ENCODE measurements around the gene CPA2.

CPA2 gene

DNA sequence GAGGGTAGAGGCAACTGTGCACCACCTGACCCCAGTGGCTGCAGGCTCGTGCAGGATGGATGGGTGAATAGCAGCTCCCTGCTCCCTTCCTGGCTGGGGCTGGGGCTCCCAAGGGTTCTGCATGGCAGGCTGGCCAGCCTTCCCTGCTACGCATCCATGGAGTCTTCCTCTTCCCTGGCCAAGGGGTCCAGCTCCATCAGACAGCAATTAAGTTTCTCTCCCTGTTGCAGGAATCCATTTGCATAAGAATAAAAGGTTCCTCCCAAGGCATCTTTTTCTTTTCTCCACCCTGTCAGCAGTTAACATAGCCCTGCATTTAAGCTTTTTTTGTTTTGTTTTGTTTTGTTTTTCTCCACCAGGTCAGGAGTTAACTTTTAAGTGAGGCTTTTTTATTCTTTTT lies 10.0 kb upstream of the CPA2 start:
- no peak for DNase-seq

DNA sequence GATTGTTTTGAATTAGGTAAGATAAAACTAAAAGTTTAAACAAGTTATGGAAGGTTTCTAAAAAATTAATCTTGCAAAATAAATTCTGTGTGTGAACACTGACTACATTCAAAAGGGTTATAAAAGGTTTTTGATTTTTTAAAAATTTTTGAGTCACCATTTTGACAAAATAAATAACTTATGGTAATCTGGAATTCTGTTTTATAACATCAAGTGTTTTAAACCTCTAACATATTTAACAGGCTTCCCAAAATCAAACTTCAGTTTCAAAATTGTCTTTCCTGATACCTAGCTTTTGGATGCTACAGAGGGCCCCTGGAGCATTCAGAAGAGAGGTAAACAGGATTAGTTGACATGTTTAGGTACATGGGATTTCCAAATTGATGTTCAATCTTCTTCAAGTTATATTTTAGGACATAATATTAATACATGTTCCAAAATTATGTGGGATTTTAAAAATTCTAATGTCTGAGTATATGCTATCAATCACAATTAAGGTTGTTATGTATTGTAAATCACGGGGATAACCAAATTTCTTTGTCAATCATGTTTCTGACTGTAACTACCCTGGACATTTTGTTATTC lies 8.1 kb upstream of the CPA2 start:
- DNase-seq: no peak

DNA sequence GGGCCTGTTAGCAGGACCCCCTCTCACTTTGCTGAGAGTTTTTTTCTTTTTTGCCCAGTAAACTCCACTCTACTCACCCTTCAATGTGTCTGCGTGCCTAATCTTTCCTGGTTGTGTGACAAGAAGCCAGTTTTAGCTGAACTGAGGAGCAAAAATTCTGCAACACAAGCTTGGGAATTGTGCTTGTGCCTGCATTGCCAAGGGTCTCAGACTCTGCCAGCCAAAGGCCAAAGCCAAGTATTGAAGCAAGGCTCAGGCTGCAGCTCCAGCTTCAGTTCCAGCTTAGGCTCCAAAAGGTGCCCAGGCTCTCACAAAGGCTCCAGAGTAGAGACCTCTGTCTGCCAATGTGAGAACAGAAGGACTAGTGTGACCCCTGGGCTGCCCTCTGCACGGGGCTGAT lies 4.2 kb upstream of the CPA2 start:
- no peak for DNase-seq

DNA sequence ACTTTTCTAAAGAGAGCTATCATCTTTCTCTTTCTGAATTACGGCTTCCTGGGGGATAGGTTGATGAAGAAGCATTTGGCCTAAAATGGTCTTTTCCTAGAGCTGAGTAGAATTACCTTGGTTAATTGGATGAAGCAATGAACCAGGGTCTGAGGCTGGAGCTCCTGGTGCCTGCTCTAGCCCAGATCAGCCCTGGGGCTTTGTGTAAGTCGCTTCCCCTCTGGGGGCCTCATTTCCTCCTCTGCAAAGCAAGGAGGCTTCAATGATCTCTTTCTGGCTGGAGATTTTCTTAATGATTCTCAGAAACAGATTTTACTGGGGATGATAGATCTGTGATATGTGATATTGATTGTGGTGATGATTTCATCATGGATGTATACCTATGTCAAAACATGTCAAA lies 3.5 kb upstream of the CPA2 start:
- DNase-seq: no peak

DNA sequence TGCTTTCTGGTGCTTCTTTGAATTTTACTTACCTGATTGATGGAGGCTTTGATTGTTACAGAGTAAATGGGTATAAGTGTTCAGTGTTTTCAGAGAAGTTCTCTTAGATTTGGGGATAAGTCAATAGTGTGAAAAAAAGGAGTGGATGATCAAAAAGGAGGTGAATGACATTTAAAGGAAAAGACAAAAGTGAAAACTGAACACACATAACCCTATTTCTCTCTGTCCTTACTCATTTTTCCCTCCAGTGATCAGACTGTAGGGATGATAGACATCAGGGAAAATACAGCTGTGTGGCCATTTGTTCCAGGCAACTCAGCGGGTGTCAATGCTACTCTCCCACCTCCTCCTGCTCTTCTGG lies 278 bp downstream of the CPA2 start:
- DNase-seq: no peak

DNA sequence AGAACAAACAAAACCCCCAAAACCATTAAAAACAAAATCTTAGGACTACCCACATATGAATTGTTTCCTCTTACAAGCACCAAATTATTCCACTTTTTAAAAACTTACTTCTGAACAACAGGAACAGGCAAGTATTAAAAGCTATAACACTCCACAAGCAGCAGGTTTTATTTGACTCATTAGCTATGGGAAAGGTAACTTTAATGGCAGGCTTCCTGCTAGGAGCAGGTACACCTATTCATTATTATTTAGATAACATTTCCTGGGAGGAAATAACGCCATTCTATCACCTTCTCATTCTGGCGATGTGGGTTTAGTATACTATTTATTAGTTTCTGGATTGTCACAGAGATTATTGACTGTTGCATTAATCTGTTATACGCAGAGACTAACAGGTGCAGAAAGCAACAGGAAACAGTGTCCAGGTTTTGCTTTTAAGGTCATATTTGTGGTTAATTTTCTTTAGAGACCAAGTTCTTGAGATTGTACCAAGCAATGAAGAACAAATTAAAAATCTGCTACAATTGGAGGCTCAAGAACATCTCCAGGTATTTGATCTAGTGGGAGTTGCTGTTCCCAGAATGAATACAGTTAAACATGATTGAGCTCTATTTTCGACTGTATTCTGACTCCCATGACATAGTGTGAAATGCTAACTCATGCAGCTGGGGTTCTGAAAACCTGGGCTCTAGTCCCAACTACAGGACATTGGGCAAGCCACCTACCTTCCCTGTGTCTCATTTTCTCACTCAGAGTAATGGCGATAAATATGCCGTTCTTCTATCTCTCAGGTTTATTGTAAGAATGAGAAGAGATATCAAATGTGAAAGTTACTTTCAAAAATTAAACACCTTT lies 2.0 kb downstream of the CPA2 start:
- no peak for DNase-seq

DNA sequence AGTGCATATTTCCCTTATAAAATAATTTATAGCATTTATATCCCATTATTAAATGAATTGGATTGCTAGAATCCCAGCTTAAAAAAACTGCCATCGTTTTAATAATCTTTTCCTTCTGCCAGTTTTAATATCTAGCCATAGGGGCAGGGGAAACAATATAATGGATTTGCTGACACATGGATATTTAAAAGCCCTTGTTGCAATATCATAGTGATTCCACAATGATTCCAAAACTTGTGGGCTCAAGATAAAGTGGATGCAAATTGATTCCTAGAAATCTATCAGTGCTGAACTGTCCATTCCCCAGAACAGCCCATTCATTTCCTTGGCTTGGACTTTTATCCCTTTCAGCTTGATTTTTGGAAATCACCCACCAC lies 2.6 kb downstream of the CPA2 start:
- no peak for DNase-seq

DNA sequence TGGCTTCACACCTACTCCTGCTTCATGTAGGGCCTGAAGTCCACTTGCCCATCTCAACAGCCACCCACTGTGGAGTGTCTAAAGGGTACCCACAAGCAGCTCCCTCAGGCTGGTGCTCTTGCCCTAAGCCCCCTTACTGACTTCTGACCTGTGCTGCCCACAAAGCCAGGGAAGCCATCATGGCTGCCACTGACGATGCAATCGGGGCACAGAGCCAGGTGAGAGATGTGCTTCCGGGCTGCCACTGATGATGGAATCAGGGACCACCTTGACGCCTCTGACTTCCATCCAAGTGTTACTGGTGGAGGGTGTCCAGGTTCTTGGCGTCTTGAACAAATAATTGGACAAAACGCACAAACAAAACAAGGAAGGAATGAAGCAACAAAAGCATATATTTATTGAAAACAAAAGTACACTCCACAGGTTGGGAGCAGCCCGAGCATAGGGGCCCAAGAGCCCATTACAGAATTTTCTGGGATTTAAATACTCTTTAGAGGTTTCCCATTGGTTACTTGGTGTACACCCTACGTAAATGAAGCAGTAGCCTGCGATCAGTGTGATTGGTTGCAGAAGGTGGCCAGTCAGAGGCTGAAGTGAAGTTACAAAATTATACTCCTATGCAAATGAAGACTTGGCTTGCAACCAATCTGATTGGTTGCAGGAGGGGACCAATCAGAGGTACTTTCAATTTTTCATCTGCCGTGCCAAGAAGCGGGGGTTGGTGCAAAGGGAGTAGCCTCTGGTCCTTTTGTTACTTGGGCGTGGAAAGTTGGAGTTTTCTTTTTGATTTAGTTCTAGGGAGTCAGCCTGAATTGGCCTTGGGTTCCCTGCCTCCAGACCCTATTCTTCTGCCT lies 4.5 kb downstream of the CPA2 start:
- no peak for DNase-seq

DNA sequence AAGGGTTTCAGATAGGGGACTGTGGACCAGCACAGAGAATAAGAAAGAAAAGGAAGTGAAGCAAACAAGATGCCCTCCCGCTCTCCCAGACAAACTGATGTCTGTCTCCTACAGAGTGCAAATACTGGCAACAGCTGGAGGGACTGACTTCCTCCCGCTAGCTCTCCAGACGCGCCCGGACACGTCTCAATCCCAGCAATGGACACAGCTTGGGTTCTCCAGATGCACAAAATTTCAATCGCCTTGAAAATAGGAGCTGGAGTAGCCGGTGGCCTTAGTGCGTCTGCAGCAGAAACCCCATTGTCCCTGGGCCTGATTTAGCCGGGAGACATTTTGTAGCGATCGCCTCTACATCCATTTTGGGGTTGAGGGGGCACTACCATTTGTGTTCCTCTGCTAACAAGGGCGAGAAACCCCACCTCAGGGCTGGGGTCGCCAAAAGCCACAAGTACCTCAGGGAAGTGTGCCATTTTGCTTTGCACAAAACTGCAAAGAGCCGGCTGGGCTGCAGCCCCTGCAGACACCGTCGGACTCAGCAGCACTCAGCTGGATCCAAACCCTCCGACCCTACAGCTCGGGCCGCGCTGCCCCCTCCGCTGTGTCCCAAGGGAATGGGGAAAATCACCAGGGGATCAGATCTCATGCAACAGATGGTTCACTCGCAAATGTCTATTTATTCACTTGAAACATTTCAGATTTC lies 5.9 kb downstream of the CPA2 start:
- DNase-seq: peak; percentile 63

DNA sequence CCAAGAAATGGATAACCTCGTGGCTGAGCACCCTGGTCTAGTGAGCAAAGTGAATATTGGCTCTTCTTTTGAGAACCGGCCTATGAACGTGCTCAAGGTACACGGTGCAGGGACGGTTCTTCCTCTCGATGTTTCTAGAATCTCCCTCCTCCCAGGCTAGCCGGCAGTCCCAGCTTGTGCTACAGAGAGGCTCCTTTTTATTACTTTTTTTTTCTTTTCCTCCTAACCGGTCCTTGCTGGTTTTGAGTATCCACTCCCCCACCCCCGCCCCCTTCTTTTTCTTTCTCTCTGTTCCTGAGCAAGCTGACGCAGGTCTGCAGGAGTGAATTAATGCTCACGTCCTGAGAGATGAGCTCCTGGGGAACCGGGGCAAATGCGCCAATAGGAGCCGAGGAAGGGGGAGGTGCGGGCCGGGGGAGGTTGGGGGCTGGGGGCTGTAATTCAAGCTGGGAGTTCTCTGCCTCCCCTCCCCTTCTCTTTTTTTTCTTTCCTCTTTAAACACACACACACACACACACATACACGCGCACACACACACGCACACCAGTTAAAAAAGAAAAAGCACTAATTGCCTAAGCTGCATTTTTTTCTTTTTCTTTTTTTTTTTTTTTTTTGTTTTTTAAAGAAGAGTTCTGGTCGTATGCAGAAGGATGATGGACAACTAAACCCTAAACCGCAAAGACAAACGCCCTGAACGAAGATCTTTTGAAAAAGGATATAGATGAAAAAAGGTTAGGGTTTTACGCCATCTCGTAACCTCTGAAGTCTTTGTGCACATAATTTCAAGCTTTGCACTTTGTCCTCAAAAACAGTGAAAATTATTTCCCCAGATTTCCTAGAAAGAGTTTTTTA lies 6.6 kb downstream of the CPA2 start:
- DNase-seq: peak; percentile 80

DNA sequence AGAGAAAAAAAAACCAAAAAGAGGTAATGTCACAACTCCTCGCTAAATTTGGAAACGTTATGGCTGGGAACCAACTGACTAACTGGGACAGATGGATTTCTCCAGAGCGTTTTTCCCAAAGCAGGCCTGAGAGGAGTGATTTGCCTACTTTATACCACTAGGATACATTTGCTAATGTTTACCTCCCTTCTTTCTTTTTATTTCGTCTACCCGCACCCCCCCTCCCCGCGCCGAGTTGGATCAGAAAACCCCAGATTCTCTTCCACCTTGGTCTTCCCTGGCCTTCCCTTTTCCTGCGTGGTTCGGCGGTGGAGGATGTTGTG lies 7.2 kb downstream of the CPA2 start:
- peak; percentile 70 for DNase-seq

DNA sequence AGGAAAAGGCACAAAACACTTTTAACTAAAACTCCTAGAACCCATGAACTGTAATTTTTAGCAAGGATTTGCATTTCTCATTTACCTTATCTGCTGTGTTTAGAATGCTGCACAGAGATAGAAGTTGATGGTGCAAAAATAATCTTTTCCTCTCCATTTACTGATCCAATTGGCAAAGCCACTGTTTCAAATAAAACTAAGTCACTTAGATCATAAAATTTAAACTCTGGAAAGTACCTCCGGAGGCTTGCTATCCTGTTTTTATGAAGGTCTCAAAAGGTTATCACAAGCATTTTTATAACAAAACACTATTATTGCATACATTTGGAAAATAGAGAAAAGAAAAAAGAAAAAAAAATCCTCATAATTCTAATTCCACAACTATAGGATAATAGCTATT lies 7.6 kb downstream of the CPA2 start:
- no peak for DNase-seq

DNA sequence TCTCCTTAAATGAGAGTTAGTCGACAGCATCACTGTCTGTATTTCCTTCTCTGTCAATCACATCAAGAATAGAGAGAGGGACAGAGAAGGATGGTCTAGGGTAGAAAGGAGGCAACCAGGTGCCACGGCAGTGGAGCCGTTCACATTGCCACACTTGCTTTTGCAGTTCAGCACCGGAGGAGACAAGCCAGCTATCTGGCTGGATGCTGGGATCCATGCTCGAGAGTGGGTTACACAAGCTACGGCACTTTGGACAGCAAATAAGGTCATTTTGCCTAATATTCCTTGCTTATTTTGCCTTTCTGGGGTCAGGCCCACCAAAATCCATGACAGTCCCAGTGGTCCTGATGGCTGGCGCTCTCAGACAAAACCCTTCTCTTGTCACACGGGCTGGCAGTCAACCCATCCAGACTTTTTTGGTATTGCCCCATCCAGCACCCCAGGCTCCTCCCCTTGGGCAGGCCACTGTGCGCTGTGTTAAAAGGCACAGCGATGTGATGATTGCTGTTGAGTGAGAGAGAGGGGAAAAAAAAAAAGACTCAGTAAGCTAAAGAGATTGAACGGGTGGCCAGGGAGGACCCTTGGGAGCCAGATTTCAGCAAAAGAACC lies 8.4 kb downstream of the CPA2 start:
- no peak for DNase-seq

DNA sequence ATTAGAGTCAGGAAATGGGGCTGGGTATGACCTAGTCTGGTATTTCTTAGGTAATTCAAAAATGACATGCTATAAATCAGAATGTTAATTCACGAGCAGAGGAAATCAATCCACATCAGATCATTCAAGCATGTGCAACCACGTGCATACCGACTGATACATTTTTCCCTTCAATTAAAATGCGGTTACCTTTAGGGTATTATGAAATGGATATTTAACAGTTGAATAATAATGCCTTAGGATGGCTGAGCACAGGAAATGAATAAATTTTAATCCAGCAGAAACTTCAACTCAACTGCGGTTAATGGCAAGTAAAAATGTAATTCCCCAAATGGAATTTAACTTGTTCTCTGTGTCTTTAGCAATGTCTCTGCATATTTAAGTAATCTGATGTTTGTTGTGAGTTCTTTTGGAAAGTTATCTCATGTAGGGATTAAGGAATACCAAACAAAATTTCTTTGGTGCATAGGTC lies 9.2 kb downstream of the CPA2 start:
- no peak for DNase-seq

DNA sequence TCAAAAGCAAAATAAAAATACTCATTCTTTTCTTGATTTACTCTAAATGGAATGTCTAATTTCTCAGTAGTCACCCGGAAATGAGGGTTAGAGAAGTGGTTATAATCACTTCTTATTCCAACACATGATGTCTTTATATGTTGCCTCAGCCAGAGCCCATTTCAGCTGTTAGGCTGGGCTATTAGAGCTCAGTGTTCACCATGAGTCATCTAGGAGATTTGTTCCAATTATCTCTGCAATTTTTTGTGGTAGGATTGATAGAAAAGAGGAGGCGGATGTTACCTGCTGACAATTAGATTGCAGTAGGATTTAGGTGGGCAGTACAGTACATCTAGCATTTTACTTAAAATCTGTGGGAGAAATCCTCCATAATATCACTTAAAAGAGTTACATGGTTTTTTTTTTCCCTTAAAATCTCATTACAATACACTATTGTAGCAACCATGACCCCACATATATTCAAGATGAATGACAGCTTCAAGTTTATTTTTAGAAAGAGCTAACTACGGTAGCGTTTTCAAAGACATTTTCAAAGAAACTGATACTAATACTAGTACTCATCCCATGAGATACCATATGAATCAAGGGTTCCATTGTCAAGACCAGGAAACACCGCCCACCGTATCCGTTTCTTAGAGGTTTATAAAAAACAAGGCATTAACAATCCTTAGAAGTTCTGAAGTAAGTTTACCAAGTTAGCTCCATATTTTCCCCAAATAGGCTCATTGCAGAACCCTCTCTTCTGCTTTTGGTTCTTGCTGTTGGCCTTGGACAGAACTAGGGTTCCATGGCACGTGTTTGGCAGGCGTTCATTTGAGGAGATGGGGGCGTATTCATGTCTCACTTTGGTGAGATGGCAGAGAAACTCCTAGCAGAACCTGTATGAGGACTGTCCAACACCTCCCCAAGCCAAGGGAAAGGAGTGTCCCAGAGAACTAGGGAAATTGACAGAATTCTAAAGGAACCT lies 10.4 kb downstream of the CPA2 start:
- no peak for DNase-seq

DNA sequence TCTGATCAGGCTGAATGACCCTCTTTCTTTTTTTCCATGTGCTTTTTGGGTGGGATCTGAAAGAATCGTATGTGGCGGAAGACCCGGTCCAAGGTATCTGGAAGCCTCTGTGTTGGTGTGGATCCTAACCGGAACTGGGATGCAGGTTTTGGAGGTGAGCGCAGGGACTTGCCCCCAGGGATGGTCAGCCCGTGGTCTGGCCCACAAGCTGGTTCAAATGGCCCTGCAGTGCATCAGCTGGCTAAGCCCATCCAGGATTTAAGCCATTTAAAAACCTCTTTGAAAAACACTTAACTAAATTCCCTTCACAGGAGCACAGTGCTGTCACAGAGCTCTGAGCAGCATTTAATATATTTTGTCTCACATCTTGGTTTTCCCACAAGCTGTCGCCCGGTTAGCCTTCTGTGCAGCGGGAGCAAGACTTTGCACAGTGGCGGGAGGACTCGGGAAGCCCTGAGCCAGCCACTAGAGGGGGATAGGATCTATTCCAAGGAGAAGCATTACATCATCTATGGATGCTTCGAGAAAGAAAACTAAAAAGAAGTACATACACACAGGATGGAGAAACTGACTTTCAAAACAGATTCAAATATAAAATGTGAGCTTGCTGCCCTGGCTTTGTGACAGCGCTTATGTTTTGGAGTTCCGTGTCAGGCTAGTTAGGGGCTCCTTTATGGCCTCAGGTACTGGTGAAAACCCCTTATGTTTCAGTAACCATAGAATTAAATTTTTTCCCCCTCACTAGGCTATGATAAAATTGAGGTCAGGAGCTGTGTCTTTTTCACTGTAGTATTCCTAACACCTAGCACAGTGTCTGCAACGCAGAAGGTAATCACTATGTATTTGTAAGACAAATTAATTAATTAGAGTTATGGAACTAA lies 11.3 kb downstream of the CPA2 start:
- peak; percentile 55 for DNase-seq

DNA sequence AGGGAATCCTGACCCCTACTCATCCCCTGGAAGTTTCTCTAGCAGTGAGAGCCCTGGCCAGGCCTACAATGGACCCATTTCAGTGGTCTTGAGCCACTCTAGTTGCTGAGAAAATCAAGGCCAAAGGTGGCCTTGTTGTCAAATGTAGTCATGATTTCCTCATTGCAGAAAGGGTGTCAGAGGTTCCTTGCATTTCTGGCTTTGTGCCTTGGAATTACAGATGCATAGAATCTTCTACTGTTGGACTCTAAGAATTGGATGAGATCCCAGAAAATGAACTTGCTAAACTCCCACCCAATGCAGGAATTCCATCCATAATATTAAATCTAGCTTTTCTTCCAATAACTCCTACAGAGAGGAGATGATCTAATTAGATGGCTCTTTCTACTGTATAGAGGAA lies 12.2 kb downstream of the CPA2 start:
- peak; percentile 86 for DNase-seq

DNA sequence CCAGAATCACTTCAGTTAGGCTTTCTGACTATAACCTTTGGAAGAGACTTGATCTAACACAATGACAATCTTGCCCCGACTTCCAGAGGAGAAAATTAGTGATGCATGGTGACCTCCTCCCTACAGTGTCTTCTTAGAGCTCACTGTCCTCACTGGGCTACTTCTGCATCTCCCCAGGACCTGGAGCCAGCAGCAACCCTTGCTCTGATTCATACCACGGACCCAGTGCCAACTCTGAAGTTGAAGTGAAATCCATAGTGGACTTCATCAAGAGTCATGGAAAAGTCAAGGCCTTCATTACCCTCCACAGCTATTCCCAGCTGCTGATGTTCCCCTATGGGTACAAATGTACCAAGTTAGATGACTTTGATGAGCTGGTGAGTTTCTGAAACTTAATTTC lies 12.6 kb downstream of the CPA2 start:
- no peak for DNase-seq

DNA sequence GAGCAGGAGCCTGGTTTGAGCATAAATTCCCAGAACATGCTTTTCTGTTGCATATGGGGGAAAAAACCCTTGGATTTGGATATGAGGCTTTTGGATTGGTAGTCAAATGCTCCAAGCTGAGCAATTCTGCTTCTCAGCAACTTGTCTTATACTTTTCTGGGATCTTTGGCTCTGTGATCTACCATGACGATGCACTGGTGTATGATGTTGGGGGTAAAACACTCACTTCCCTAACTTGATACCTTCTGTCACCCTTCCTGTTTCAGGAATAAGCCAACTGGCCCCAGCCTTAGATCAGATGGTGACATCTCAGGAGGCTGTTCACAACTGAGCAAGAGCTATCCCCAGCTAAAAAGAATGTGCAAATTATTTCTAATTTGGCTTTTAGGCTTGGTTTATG lies 13.2 kb downstream of the CPA2 start:
- DNase-seq: no peak

DNA sequence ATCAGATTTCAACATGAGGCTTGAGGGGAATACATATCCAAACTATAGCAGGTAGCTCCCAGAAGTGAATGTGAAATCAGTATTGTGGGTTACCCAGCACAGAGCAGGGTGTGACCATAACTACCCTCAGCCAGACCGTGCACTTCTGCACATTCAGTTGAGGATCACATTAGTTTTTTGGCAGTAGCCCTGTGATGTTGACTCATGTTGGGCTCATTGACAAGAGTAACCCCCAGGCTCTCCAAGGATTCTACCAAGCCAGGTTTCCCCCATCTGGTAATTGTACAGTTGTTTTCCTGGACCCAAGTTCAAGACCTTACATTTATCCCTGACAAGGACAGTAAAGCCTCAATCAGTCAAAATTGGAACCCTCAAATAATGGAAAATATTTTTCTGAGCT lies 14.6 kb downstream of the CPA2 start:
- DNase-seq: peak; percentile 68

Measured in NCI-H446 treated with DMSO at 0.1 percent for 48 hours (cell line).